Neural progenitor cell (in vitro differentiated cells): ENCODE results near the gene SUPT4H1.

ENCODE experiments used
- CTCF ChIP-seq: fragments of 200-600 bp; sonication (generic); IDR thresholded peaks from 2 replicates; pipeline ENCODE4 v1.5.1; 2017; ENCODE audit warnings: antibody characterized with exemption, mild to moderate bottlenecking
- EZH2 ChIP-seq: fragments of 200-600 bp; sonication (generic); IDR thresholded peaks from 2 replicates; pipeline ENCODE4 v1.6.1; 2017; ENCODE audit warnings: antibody characterized with exemption, mild to moderate bottlenecking, moderate library complexity

GRCh38 chr17:58343131-58343530, 8.9 kb downstream of the SUPT4H1 start:
- TF ChIP-seq CTCF (no peak), EZH2 (no peak)
